AG04449 (cell line): ENCODE results near the gene TRIM63.

ENCODE experiments used
- CTCF ChIA-PET: fragments of 350-600 bp; formaldehyde crosslinking; extraction: SDS; loops from one replicate; lab custom pipeline; 2021; ENCODE audit warnings: antibody characterized with exemption; lab: Yijun Ruan, JAX
- POLR2A ChIA-PET: fragments of 400-600, 350-600 bp; formaldehyde crosslinking; extraction: SDS; loops from one replicate; lab custom pipeline; 2020; ENCODE audit warnings: antibody characterized with exemption, inconsistent platforms; lab: Yijun Ruan, JAX
- DNase-seq: peaks from one replicate; pipeline ENCODE4 v3.0.0-alpha.2; 2010; ENCODE audit warnings: low read depth, low spot score
- H3K4me3 ChIP-seq: 2 replicates; pipeline ENCODE4 v1.5.1; 2011; ENCODE audit warnings: low read depth, mild to moderate bottlenecking, control low read depth, low read length
- CTCF ChIP-seq: IDR thresholded peaks from one replicate; pipeline ENCODE4 v1.5.1; 2011; ENCODE audit warnings: mild to moderate bottlenecking, moderate library complexity, low read length, control low read depth, inconsistent platforms; ENCODE audit not compliant: insufficient read depth; ENCODE audit errors: missing control alignments

The TRIM63 gene

GRCh38 chr1:26016258-26016952 lies 51.0 kb downstream of the TRIM63 start:
- ChIA-PET CTCF (interaction anchor here (0.7 to 2.9 kb wide), 5 partner anchors 13 to 121 kb away, joined by 3 to 22 read pairs (median 8); partner anchors contain the start of gene PAFAH2), POLR2A (no interaction called here)
- no peak overlapping the region for H3K4me3 ChIP-seq
- no peak for TF ChIP-seq CTCF
- DNase-seq, result no peak

GRCh38 chr1:26015358-26015757 lies 52.1 kb downstream of the TRIM63 start:
- no peak overlapping the region for H3K4me3 ChIP-seq
- DNase-seq, result no peak
- ChIA-PET CTCF (interaction anchor here (1.7 to 2.9 kb wide), 2 partner anchors 12 to 120 kb away, joined by 6 to 22 read pairs; no protein-coding TSS in a partner anchor), POLR2A (no interaction called here)
- no peak for TF ChIP-seq CTCF

GRCh38 chr1:26014179-26014578 lies 53.3 kb downstream of the TRIM63 start:
- ChIA-PET CTCF (interaction anchor here (1.7 kb wide), 1 partner anchor 119 kb away, joined by 6 read pairs; no protein-coding TSS in a partner anchor), POLR2A (no interaction called here)

GRCh38 chr1:26012864-26013263 lies 54.6 kb downstream of the TRIM63 start:
- H3K4me3 ChIP-seq, result no peak overlapping the region
- CTCF ChIA-PET, result interaction anchor here (1.2 kb wide), 2 partner anchors 13 to 15 kb away, joined by 4 to 6 read pairs; partner anchors contain the start of gene PAFAH2
- TF ChIP-seq CTCF, result no peak
- no peak for DNase-seq
- POLR2A ChIA-PET, result no interaction called here

More at GRCh38 chr1:26014179-26014578, 53.3 kb downstream of the TRIM63 start:
- no peak overlapping the region for H3K4me3 ChIP-seq
- DNase-seq, result no peak
- TF ChIP-seq CTCF, result no peak

GRCh38 chr1:26010825-26011224 lies 56.6 kb downstream of the TRIM63 start:
- no peak for TF ChIP-seq CTCF
- H3K4me3 ChIP-seq, result no peak overlapping the region
- CTCF ChIA-PET, result interaction anchor here (0.6 to 3.5 kb wide), 5 partner anchors 11 to 1028 kb away, joined by 3 to 24 read pairs (median 4); no protein-coding TSS in a partner anchor
- POLR2A ChIA-PET, result interaction anchor here (1.3 kb wide), 1 partner anchor 9 kb away, joined by 5 read pairs; no protein-coding TSS in a partner anchor
- DNase-seq, result no peak

- no peak for DNase-seq
- POLR2A ChIA-PET, result interaction anchor here (1.3 kb wide), 1 partner anchor 10 kb away, joined by 5 read pairs; no protein-coding TSS in a partner anchor
- peak; percentile 11 for TF ChIP-seq CTCF
Observed at GRCh38 chr1:26009796-26010447, 57.5 kb downstream of the TRIM63 start.

More at GRCh38 chr1:26009796-26010447, 57.5 kb downstream of the TRIM63 start:
- CTCF ChIA-PET, result interaction anchor here (1.1 to 3.5 kb wide), 5 partner anchors 10 to 135 kb away, joined by 3 to 24 read pairs (median 5); partner anchors contain the start of gene PAFAH2
- H3K4me3 ChIP-seq, result no peak overlapping the region
